ENCODE results near the gene TARBP1. TPM values are rescaled to one million over a fixed set of nuclear protein-coding genes. Genes with fewer than 3 reads are reported as not detected.

The TARBP1 gene
- polyA plus RNA-seq, 1 donor from 2014 or later: 267 TPM

DNA sequence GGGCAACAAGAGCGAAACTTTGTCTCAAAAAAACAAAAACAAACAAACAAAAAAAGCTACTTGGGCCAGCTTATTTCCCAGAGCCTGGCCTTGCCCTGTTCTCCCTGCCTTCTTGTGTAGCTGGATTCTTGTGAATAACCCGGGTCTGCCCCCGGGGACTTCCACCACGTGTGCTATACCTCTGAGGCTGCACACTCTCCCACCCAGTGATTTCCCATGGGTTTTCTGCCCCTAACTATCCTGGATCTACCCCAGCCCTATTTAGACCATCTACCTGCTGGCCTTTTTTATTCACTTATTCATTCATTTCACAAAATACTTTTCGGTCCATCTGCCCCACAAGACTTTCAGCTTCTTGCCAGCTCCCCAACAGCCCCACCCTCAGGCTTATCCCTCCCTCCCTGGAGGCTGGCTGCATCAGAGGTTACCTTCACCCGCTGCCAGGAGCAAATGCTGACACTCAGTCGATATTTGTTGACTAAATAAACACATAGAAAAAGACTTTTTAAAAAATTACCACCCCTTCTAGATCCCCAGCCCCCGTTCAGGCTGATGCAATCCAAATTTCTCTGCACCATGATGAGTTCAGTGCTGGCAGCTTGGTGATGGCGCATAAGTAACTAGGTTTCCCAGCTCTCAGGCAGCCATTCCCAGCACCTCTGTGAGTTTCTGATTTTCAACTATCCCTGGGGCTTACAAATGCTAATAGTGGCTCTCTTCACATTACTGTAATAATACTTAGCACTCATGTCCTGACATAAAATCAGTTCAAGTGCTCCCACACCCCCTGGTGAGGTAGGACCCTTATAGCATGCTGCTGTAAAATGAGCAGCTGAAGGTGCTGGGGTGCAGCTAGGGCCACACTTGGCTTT is 30.7 kb upstream of the TARBP1 start:
- Histone ChIP-seq H4K20me1 (ENCODE audit: insufficient read depth) (no peaks in the 10 kb centered on the region), H3K9ac (ENCODE audit: low read length) (peak overlapping the region; percentile 61), H3F3A (ENCODE audit: insufficient read depth, low read length, poor library complexity, severe bottlenecking) (no peaks in the 10 kb centered on the region), H3K27me3 (ENCODE audit: insufficient read depth, low read depth, low read length) (no peaks in the 10 kb centered on the region), H3K79me2 (replicated peaks; ENCODE audit: insufficient read depth, low read length) (no peaks in the 10 kb centered on the region), H2AFZ (ENCODE audit: low read depth, low read length) (no peak overlapping the region), H3K27ac (ENCODE audit: low read length) (peak overlapping the region; percentile 88), H3K9me2 (ENCODE audit: insufficient read depth, low read length) (no peaks in the 10 kb centered on the region), H3K36me3 (ENCODE audit: insufficient read depth, low read length) (no peaks in the 10 kb centered on the region), H3K4me2 (ENCODE audit: low read length) (peak overlapping the region; percentile 39), H3K4me3 (ENCODE audit: low read length) (peak overlapping the region; percentile 37), H3K9me3 (ENCODE audit: low read length) (no peaks in the 10 kb centered on the region)
- TF ChIP-seq EP300 (conservative IDR thresholded peaks at IDR 0.05; ENCODE audit: poor library complexity, severe bottlenecking) (peak; percentile 36), TAF1 (IDR thresholded peaks at IDR 0.05; ENCODE audit: low read depth) (no peak), REST (IDR thresholded peaks at IDR 0.05; ENCODE audit: borderline replicate concordance) (peak; percentile 29), SMC3 (conservative IDR thresholded peaks at IDR 0.05; ENCODE audit: poor library complexity) (peak; percentile 55), CTCF (IDR thresholded peaks at IDR 0.05; ENCODE audit: poor library complexity, severe bottlenecking) (peak; percentile 45), MXI1 (conservative IDR thresholded peaks at IDR 0.05; ENCODE audit: poor library complexity, severe bottlenecking) (no peak), POLR2AphosphoS5 (IDR thresholded peaks at IDR 0.05) (peak; percentile 51), RAD21 (conservative IDR thresholded peaks at IDR 0.05) (peak; percentile 53)

- Histone ChIP-seq H3K9ac (ENCODE audit: low read length) (no peak overlapping the region), H3K4me3 (ENCODE audit: low read length) (no peak overlapping the region), H3K4me2 (ENCODE audit: low read length) (no peak overlapping the region), H2AFZ (ENCODE audit: low read depth, low read length) (no peak overlapping the region), H3K36me3 (ENCODE audit: insufficient read depth, low read length) (no peaks in the 10 kb centered on the region), H3K27ac (ENCODE audit: low read length) (no peak overlapping the region), H3K9me3 (ENCODE audit: low read length) (no peaks in the 10 kb centered on the region), H3K9me2 (ENCODE audit: insufficient read depth, low read length) (no peaks in the 10 kb centered on the region), H3F3A (ENCODE audit: insufficient read depth, low read length, poor library complexity, severe bottlenecking) (no peaks in the 10 kb centered on the region), H3K79me2 (replicated peaks; ENCODE audit: insufficient read depth, low read length) (no peaks in the 10 kb centered on the region), H3K27me3 (ENCODE audit: insufficient read depth, low read depth, low read length) (no peaks in the 10 kb centered on the region), H4K20me1 (ENCODE audit: insufficient read depth) (no peaks in the 10 kb centered on the region)
- no peak for TF ChIP-seq EZH2 (IDR thresholded peaks at IDR 0.05; ENCODE audit: borderline replicate concordance, insufficient read depth, low read length, poor library complexity, severe bottlenecking)
- TF ChIP-seq POLR2AphosphoS5 (IDR thresholded peaks at IDR 0.05): no peak
- TF ChIP-seq RAD21 (conservative IDR thresholded peaks at IDR 0.05): no peak
- no peak for TF ChIP-seq SMC3 (conservative IDR thresholded peaks at IDR 0.05; ENCODE audit: poor library complexity)
- TF ChIP-seq TAF1 (IDR thresholded peaks at IDR 0.05; ENCODE audit: low read depth): no peak
- no peak for TF ChIP-seq EP300 (conservative IDR thresholded peaks at IDR 0.05; ENCODE audit: poor library complexity, severe bottlenecking)
- TF ChIP-seq MXI1 (conservative IDR thresholded peaks at IDR 0.05; ENCODE audit: poor library complexity, severe bottlenecking): no peak
- TF ChIP-seq REST (IDR thresholded peaks at IDR 0.05; ENCODE audit: borderline replicate concordance): no peak
These were observed 28.8 kb upstream of the TARBP1 start for GRCh38 chr1:234507626-234508387.
